SK-N-SH treated with all-trans-retinoic acid at 6 μM for 48 hours (cell line): ENCODE data around the gene CCDC188.

ENCODE experiments used
- ATAC-seq: fragments of 200-7000 bp; cut with Tn5 transposase; 3 replicates; pipeline ENCODE4 v1.9.1; 2020; ENCODE audit warnings: mild to moderate bottlenecking, moderate library complexity
- ARNTL ChIP-seq: fragments of 450-650 bp; formaldehyde crosslinking; IDR thresholded peaks from 2 replicates; pipeline ENCODE4 v1.5.0; 2020; ENCODE audit warnings: low read depth, mild to moderate bottlenecking, moderate library complexity, borderline replicate concordance
- BACH2 ChIP-seq: fragments of 250-450 bp; sonication (Bioruptor Pico); IDR thresholded peaks from 2 replicates; pipeline ENCODE4 v1.9.0; 2021; ENCODE audit warnings: mild to moderate bottlenecking, borderline replicate concordance
- CSDC2 ChIP-seq: fragments of 250-450 bp; sonication (Bioruptor Pico); IDR thresholded peaks from 2 replicates; pipeline ENCODE4 v1.5.0; 2020; ENCODE audit warnings: mild to moderate bottlenecking, moderate library complexity
- CSRNP3 ChIP-seq: fragments of 250-450 bp; sonication (Bioruptor Pico); IDR thresholded peaks from 2 replicates; pipeline ENCODE4 v1.5.1; 2021; ENCODE audit warnings: mild to moderate bottlenecking, moderate library complexity
- GLIS3 ChIP-seq: fragments of 250-450 bp; sonication (Bioruptor Pico); IDR thresholded peaks from 2 replicates; pipeline ENCODE4 v1.5.0; 2020; ENCODE audit warnings: mild to moderate bottlenecking, moderate library complexity
- ISL1 ChIP-seq: fragments of 250-450 bp; sonication (Bioruptor Pico); IDR thresholded peaks from 2 replicates; pipeline ENCODE4 v2.1.2; 2022; ENCODE audit warnings: mild to moderate bottlenecking, moderate library complexity
- OSR1 ChIP-seq: fragments of 250-450 bp; sonication (Bioruptor Pico); IDR thresholded peaks from 2 replicates; pipeline ENCODE4 v1.8.0; 2022; ENCODE audit warnings: moderate library complexity, mild to moderate bottlenecking, inconsistent platforms
- PATZ1 ChIP-seq: fragments of 250-450 bp; sonication (Bioruptor Pico); IDR thresholded peaks from 2 replicates; pipeline ENCODE4 v1.8.0; 2020; ENCODE audit warnings: mild to moderate bottlenecking, moderate library complexity, borderline replicate concordance
- POU6F1 ChIP-seq: fragments of 250-450 bp; sonication (Bioruptor Pico); IDR thresholded peaks from 2 replicates; pipeline ENCODE4 v1.8.0; 2021; ENCODE audit warnings: low read depth, mild to moderate bottlenecking, moderate library complexity, borderline replicate concordance
- PPARA ChIP-seq: fragments of 250-450 bp; sonication (Bioruptor Pico); IDR thresholded peaks from 2 replicates; pipeline ENCODE4 v1.5.0; 2020; ENCODE audit warnings: mild to moderate bottlenecking, borderline replicate concordance
- RARB ChIP-seq: fragments of 250-450 bp; sonication (Bioruptor Pico); IDR thresholded peaks from 2 replicates; pipeline ENCODE4 v1.8.0; 2021; ENCODE audit warnings: mild to moderate bottlenecking, moderate library complexity
- SNAI2 ChIP-seq: fragments of 250-450 bp; sonication (Bioruptor Pico); IDR thresholded peaks from 2 replicates; pipeline ENCODE4 v1.5.0; 2020; ENCODE audit warnings: mild to moderate bottlenecking, moderate library complexity
- TCF4 ChIP-seq: fragments of 250-450 bp; sonication (Bioruptor Pico); IDR thresholded peaks from 2 replicates; pipeline ENCODE4 v1.8.0; 2021; ENCODE audit warnings: mild to moderate bottlenecking, moderate library complexity, borderline replicate concordance
- TSHZ2 ChIP-seq: fragments of 250-450 bp; sonication (Bioruptor Pico); IDR thresholded peaks from 2 replicates; pipeline ENCODE4 v1.5.0; 2020; ENCODE audit warnings: mild to moderate bottlenecking, moderate library complexity
- ZC3H10 ChIP-seq: fragments of 250-450 bp; sonication (Bioruptor Pico); IDR thresholded peaks from 2 replicates; pipeline ENCODE4 v1.5.1; 2021; ENCODE audit warnings: mild to moderate bottlenecking, moderate library complexity
- ZFP3 ChIP-seq: fragments of 250-450 bp; sonication (Bioruptor Pico); IDR thresholded peaks from 2 replicates; pipeline ENCODE4 v1.5.0; 2020; ENCODE audit warnings: mild to moderate bottlenecking, moderate library complexity
- ZFP30 ChIP-seq: fragments of 450-650 bp; formaldehyde crosslinking; IDR thresholded peaks from 2 replicates; pipeline ENCODE4 v1.5.0; 2022; ENCODE audit warnings: mild to moderate bottlenecking, moderate library complexity
- ZNF565 ChIP-seq: fragments of 450-650 bp; formaldehyde crosslinking; conservative IDR thresholded peaks from 2 replicates; pipeline ENCODE4 v1.5.0; 2020; ENCODE audit warnings: low read depth, mild to moderate bottlenecking, moderate library complexity
- ZNF70 ChIP-seq: fragments of 450-650 bp; formaldehyde crosslinking; IDR thresholded peaks from 2 replicates; pipeline ENCODE4 v1.5.0; 2020; ENCODE audit warnings: mild to moderate bottlenecking, moderate library complexity

The CCDC188 gene

GRCh38 chr22:20188567-20188877, 37.7 kb upstream of the CCDC188 start:
- TF ChIP-seq ZNF70 (CRISPR knock-in tag) (no peak), TCF4 (no peak), ISL1 (CRISPR knock-in tag) (no peak), BACH2 (CRISPR knock-in tag) (no peak), PATZ1 (CRISPR knock-in tag) (no peak), TSHZ2 (CRISPR knock-in tag) (no peak), CSDC2 (CRISPR knock-in tag) (no peak), ARNTL (CRISPR knock-in tag) (no peak), CSRNP3 (CRISPR knock-in tag) (no peak), GLIS3 (CRISPR knock-in tag) (no peak), ZNF565 (no peak), RARB (no peak), POU6F1 (CRISPR knock-in tag) (no peak), PPARA (CRISPR knock-in tag) (no peak), OSR1 (CRISPR knock-in tag) (no peak), SNAI2 (CRISPR knock-in tag) (no peak)
- ATAC-seq, result no peak

- ATAC-seq, result no peak
Observed at GRCh38 chr22:20187777-20188566, 37.1 kb upstream of the CCDC188 start.

More at GRCh38 chr22:20187777-20188566, 37.1 kb upstream of the CCDC188 start:
- TF ChIP-seq PATZ1 (CRISPR knock-in tag) (no peak), ZFP30 (no peak), ZFP3 (CRISPR knock-in tag) (no peak), ZNF70 (CRISPR knock-in tag) (no peak), ZC3H10 (CRISPR knock-in tag) (no peak), TCF4 (no peak), TSHZ2 (CRISPR knock-in tag) (no peak)
